Nephron (organoid): ENCODE results near the gene RBM47.

Experiments
- H3K27ac Mint-ChIP-seq, 3 experiments: 2 replicates each; pipeline ENCODE4 v1.8.0; 2020; ENCODE audit warnings: mixed read lengths in 3 of 3, mild to moderate bottlenecking in 2 of 3, moderate library complexity in 1 of 3
- H3K27me3 Mint-ChIP-seq: 2 replicates; pipeline ENCODE4 v1.8.0; 2021; ENCODE audit warnings: low read depth, mild to moderate bottlenecking, moderate library complexity, mixed read lengths
- H3K36me3 Mint-ChIP-seq: 2 replicates; pipeline ENCODE4 v1.8.0; 2020; ENCODE audit warnings: low read depth, mixed read lengths
- H3K4me1 Mint-ChIP-seq: 2 replicates; pipeline ENCODE4 v1.8.0; 2020; ENCODE audit warnings: mixed read lengths
- H3K4me3 Mint-ChIP-seq, 3 experiments: 2 replicates each; pipeline ENCODE4 v1.8.0; 2020; ENCODE audit warnings: mild to moderate bottlenecking in 3 of 3, mixed read lengths in 3 of 3, moderate library complexity in 2 of 3
- H3K9me3 Mint-ChIP-seq: 2 replicates; pipeline ENCODE4 v1.8.0; 2020; ENCODE audit warnings: mixed read lengths
- TF ChIP-seq, protein P1 (sequence below), 3 experiments: fragments of 200-600 bp; sonication (generic); IDR thresholded peaks; one replicate each; pipeline ENCODE4 v1.5.0; 2021; ENCODE audit warnings: antibody characterized with exemption in 3 of 3; ENCODE audit not compliant: unreplicated experiment in 3 of 3

RBM47 gene

DNA sequence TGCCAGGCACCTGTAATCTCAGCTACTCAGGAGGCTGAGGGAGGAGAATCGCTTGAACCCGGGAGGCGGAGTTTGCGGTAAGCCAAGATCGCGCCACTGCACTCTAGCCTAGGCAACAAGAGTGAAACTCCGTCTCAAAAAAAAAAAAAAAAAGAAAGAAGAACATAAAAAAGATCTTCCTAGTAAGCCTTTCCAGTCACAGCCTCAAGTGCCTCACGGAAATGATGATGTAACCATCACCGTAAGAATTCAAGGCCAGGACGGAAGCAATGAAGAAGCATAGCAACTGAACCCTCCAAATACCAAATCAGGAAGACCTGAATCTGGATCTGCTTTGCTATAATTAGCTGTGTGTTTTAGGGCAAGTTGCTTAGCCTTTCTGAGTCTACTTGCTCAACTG lies 28.8 kb downstream of the RBM47 start:
- no peaks in the 10 kb centered on the region for H3K27me3 Mint-ChIP-seq
- TF ChIP-seq, protein P1, sequence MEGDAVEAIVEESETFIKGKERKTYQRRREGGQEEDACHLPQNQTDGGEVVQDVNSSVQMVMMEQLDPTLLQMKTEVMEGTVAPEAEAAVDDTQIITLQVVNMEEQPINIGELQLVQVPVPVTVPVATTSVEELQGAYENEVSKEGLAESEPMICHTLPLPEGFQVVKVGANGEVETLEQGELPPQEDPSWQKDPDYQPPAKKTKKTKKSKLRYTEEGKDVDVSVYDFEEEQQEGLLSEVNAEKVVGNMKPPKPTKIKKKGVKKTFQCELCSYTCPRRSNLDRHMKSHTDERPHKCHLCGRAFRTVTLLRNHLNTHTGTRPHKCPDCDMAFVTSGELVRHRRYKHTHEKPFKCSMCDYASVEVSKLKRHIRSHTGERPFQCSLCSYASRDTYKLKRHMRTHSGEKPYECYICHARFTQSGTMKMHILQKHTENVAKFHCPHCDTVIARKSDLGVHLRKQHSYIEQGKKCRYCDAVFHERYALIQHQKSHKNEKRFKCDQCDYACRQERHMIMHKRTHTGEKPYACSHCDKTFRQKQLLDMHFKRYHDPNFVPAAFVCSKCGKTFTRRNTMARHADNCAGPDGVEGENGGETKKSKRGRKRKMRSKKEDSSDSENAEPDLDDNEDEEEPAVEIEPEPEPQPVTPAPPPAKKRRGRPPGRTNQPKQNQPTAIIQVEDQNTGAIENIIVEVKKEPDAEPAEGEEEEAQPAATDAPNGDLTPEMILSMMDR (IDR thresholded peaks at IDR 0.05; ENCODE audit: unreplicated experiment in 3 of 3): no peak
- H3K4me1 Mint-ChIP-seq: no peaks in the 10 kb centered on the region
- no peaks in the 10 kb centered on the region for H3K36me3 Mint-ChIP-seq
- no peak overlapping the region for H3K27ac Mint-ChIP-seq
- no peak overlapping the region for H3K4me3 Mint-ChIP-seq
- H3K9me3 Mint-ChIP-seq: no peaks in the 10 kb centered on the region

DNA sequence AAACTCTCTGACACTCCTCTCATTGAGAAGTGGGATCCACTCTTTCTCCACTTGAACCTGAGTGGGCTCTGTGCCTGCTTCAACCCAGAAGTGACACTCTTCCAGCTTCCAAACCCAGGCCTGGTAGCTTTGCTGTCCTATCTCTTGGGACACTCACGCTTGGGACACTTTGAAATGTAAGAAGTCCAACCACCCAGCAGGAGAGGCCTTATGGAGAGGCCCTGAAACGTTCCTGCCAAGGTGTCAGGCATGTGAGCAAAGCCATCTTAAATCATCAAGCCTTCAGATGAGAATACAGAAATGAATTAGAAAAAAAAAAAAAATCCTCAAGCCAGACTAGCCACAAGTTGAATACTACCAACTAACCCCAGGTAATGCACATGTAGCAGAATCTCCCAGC lies 30.2 kb downstream of the RBM47 start:
- TF ChIP-seq, protein P1 (IDR thresholded peaks at IDR 0.05; ENCODE audit: unreplicated experiment in 3 of 3): no peak
- H3K27me3 Mint-ChIP-seq: no peaks in the 10 kb centered on the region
- no peak overlapping the region for H3K27ac Mint-ChIP-seq
- H3K36me3 Mint-ChIP-seq: peaks cover 6% of the 10 kb centered on the region
- no peaks in the 10 kb centered on the region for H3K9me3 Mint-ChIP-seq
- H3K4me1 Mint-ChIP-seq: no peaks in the 10 kb centered on the region
- no peak overlapping the region for H3K4me3 Mint-ChIP-seq

GRCh38 chr4:40596522-40596921 lies 33.1 kb downstream of the RBM47 start:
- no peaks in the 10 kb centered on the region for H3K27me3 Mint-ChIP-seq
- no peaks in the 10 kb centered on the region for H3K9me3 Mint-ChIP-seq
- peaks cover 10% of the 10 kb centered on the region for H3K36me3 Mint-ChIP-seq
- no peak overlapping the region for H3K4me3 Mint-ChIP-seq
- no peak overlapping the region for H3K27ac Mint-ChIP-seq
- TF ChIP-seq, protein P1 (IDR thresholded peaks at IDR 0.05; ENCODE audit: unreplicated experiment in 3 of 3): no peak
- no peaks in the 10 kb centered on the region for H3K4me1 Mint-ChIP-seq

- TF ChIP-seq, protein P1 (IDR thresholded peaks at IDR 0.05; ENCODE audit: unreplicated experiment in 3 of 3): no peak
- Mint-ChIP-seq H3K27ac (no peak overlapping the region), H3K36me3 (peaks cover 10% of the 10 kb centered on the region), H3K27me3 (no peaks in the 10 kb centered on the region), H3K4me3 (no peak overlapping the region), H3K4me1 (no peaks in the 10 kb centered on the region), H3K9me3 (no peaks in the 10 kb centered on the region)
Measured at GRCh38 chr4:40595981-40596380, 33.7 kb downstream of the RBM47 start.

GRCh38 chr4:40594261-40595178 lies 35.1 kb downstream of the RBM47 start:
- no peaks in the 10 kb centered on the region for H3K4me1 Mint-ChIP-seq
- H3K27me3 Mint-ChIP-seq: no peaks in the 10 kb centered on the region
- no peak overlapping the region for H3K4me3 Mint-ChIP-seq
- peaks cover 10% of the 10 kb centered on the region for H3K36me3 Mint-ChIP-seq
- H3K9me3 Mint-ChIP-seq: no peaks in the 10 kb centered on the region
- TF ChIP-seq, protein P1 (IDR thresholded peaks at IDR 0.05; ENCODE audit: unreplicated experiment in 3 of 3): no peak
- no peak overlapping the region for H3K27ac Mint-ChIP-seq

- no peaks in the 10 kb centered on the region for H3K4me1 Mint-ChIP-seq
- no peaks in the 10 kb centered on the region for H3K9me3 Mint-ChIP-seq
- H3K27me3 Mint-ChIP-seq: no peaks in the 10 kb centered on the region
- H3K36me3 Mint-ChIP-seq: peaks cover 10% of the 10 kb centered on the region
- TF ChIP-seq, protein P1 (IDR thresholded peaks at IDR 0.05; ENCODE audit: unreplicated experiment in 3 of 3): no peak
- H3K27ac Mint-ChIP-seq: no peak overlapping the region
- no peak overlapping the region for H3K4me3 Mint-ChIP-seq
Measured at GRCh38 chr4:40592034-40592433, 37.6 kb downstream of the RBM47 start.
